HG02840 (cell line): Measurements from ENCODE around the gene HSPG2.
"Not testable (repeated sequence)": the region's sequence is repeated elsewhere in the genome, so short reads cannot be mapped to it uniquely, and the experiment has no call there.

Experiments used
- ATAC-seq: cut with Tn5 transposase; IDR thresholded peaks from one replicate; pipeline ENCODE4 v1.9.1; 2021; ENCODE audit warnings: mild to moderate bottlenecking, moderate library complexity, moderate number of reproducible peaks; ENCODE audit not compliant: unreplicated experiment, low FRiP score

HSPG2 gene

DNA sequence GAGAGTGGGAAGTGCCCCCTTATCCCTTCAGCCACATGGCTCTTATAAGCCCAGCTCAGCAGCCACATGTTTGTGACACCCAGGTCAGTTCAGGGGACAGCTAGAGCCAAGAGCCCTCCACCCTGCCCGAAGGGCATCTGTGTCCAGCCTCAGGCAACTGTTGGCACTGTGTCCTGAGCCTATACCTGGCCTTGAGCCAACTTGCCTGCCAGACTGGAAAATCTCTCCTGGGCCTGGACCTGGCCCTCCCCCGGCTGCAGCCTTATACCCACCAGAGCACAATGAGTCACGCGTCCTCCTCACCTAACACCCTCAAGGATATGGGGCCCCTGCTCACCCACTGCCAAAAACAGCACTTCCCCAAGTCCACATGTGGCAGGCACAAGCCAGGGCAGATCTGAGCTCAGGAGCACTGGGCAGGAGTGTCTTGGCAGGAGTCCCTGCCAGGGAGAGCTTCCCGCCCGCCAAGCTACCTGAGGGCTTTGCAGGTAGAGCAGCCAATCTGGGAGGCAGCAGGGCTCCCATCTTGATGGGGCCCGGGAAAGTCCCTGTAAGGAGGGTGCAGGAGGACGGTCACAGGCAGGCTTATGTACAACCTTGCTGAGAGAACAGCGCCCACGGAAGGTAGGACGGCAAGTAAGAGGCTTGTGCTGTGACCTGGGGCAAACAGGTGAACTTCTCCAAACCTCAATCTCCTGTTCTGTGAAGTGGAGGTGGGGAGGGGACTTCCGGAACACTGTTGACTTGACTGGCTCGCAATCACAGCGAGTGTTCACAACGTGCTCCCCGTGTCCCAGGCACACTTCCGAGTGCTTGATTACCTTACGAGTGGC, 19.8 kb upstream of the HSPG2 start:
- ATAC-seq, result no peak

DNA sequence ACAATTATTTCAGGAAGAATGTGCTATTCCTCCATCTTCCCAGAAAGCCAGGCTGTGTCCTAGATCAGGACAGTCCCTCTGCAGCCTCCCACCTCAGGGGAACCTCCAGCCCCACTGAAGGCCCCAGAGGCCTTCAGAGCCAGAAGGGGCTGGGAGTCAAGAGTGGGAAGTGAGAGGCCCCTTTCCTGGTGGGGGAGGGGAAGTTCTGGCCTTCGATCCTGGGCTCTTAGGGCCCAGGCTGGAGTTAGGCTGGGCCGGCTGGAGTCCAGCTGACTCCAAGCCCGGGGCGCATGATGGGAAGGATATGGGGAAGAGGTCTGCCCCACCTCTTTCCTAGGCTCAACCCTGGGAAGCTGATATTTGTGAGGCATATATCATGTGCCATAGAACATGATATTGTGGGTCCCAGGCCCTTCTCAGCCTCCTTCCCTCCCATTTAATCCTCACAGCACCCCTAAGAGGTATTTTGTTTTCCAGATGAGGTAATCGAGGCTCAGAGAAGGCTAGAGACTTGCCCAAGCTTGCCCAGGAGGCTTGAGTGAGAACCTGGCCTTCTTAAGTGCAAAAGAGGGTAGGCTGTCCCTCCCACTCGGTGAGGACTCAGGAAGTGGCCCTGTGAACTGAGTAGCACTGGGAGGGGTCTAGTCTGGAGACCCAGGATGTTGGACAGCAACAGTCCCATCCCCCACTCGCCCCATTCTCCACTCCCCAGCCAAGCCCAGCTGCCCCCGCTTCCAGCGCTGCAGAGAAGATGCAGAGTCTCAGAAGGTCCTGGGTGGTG, 18.6 kb upstream of the HSPG2 start:
- no peak for ATAC-seq

DNA sequence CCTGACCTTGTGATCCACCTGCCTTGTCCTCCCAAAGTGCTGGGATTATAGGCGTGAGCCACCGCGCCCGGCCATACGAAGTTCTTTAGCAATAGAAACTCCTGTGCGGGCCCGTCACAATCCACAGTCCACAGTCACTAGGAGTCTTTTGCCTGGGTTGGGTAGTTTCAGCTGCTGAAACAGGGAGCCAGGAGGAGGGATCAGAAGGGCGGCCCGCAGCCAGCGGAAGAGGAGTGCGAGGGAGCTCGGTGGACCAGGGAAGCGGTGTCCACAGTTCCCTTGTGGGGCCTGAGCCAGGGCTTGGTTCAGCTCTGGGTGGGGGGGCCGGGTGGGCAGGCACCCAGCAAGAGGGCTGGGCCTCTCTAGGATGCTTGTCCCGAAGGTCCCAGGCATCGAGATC, 17.9 kb upstream of the HSPG2 start:
- ATAC-seq, result no peak

DNA sequence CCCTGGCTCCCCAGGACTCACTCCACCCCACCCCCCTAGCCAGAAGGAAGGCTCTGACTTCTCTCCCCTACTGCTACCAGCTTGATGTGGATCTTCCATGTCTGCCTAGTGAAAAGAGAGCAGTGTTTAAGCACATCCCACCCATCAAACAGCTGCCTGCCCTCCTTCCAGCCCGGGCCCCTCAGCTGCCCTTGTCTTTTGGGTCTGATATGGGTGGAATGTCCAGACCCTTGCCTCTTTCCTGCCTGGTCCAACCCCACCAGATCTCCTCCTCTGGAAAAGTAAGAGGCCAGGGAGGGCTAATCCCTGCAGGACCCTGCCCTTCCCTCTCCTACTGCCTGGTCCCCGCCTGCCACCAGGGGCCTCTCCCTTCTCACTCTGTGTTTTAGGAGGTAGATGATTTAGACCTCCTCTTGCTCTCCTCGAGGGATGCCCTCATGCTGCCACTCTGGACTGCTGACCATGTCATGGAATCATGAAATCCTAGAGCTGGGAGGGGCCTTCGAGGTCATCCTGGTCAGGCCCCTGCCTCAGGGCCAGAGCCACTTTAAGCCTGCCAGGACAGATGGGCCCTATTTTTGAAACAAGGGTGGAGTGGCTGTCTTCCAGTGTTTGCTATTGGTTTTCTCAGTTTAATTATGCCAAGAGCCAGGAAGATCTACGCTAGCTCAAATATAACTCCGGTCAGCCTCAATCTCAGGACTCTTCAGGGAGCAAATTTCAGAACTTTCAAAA, 15.8 kb upstream of the HSPG2 start:
- no peak for ATAC-seq

DNA sequence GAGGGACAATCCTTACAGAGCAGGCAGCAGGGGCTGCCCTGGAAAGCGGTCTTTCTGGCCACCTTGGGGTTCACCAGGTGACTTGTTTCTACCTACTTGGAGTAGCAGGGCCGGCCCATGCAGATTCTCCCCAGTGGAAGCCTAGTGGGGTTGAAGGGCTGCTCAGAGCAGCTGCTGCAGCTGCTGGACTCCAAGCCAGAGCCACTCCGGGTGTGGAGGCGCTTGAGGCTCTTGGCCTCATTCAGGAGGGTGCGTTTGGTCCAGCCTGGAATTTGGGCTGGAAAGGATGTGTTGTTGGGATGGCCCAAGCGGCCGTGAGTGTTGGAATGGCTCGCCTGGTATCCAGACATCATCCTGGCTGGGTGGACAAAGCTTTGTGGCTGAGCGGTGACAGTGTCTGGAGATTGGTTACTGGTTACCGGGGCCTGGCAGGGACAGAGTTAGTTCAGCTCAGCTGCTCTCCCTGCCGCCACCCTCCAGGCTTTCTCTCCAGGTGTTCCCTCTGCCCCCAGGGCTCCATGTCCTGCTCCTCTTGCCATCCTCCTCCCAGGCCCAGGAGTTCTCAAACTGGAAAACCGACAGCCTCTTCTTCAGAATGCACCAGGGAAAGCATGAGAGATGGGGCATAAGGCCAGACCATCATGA, 14.2 kb upstream of the HSPG2 start:
- no peak for ATAC-seq

DNA sequence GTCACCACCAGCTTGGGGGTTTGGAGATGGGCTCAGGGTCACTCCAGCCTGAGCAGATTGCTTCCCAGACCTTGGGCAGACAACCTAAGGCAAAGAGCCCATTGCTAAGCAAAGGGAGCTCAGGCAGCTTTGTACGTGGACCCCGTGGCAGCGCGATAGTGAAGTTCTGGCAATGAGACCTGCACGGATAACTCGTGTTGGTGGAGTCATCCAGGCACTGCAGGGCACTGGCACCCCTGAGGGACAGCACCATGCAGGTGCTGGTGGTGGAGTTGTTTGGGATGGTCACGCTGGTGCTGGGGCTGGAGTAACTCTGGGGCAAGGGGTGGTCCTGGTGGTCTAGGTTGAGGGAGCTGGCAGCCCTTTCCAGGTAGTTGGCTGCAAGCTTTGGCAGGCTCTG, 13.6 kb upstream of the HSPG2 start:
- ATAC-seq, result no peak

- ATAC-seq, result no peak
These were observed 9.9 kb upstream of the HSPG2 start for GRCh38 chr1:21946836-21947587.

GRCh38 chr1:21944733-21945073, 7.6 kb upstream of the HSPG2 start:
- ATAC-seq, result no peak

DNA sequence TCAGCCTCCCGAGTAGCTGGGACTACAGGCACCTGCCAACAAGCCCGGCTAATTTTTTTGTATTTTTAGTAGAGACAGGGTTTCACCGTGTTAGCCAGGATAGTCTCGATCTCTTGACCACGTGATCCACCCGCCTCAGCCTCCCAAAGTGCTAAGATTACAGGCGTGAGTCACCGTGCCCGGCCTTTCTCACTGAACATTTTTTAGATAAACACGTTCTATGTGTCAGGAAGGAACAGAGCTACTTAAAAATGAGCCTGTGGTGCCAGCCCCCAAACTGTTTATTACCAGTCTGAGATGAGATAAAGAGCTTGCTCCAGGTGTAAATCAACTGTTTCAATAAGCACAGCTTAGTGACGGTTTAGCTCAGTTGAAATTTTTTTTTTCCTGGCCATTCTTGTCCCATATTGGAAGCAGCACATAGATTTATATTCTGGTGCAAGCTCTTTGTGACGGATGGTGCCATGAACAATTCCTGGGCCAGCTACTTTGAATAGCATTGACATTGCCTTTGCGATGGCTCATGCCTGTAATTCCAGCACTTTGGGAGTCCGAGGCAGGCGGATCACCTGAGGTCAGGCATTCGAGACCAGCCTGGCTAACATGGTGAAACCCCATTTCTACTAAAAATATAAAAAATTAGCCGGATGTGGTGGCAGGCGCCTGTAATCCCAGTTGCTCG, 6.0 kb upstream of the HSPG2 start:
- not testable (repeated sequence) for ATAC-seq

- no peak for ATAC-seq
These were observed 5.4 kb upstream of the HSPG2 start for GRCh38 chr1:21942464-21942863.

- no peak for ATAC-seq
These were observed 4.3 kb upstream of the HSPG2 start for GRCh38 chr1:21941370-21941769.

GRCh38 chr1:21940492-21940891, 3.4 kb upstream of the HSPG2 start:
- ATAC-seq, result no peak

- no peak for ATAC-seq
These were observed 2.7 kb upstream of the HSPG2 start for GRCh38 chr1:21939650-21940374.

- ATAC-seq, result no peak
These were observed 1.8 kb upstream of the HSPG2 start for GRCh38 chr1:21938732-21939538.

DNA sequence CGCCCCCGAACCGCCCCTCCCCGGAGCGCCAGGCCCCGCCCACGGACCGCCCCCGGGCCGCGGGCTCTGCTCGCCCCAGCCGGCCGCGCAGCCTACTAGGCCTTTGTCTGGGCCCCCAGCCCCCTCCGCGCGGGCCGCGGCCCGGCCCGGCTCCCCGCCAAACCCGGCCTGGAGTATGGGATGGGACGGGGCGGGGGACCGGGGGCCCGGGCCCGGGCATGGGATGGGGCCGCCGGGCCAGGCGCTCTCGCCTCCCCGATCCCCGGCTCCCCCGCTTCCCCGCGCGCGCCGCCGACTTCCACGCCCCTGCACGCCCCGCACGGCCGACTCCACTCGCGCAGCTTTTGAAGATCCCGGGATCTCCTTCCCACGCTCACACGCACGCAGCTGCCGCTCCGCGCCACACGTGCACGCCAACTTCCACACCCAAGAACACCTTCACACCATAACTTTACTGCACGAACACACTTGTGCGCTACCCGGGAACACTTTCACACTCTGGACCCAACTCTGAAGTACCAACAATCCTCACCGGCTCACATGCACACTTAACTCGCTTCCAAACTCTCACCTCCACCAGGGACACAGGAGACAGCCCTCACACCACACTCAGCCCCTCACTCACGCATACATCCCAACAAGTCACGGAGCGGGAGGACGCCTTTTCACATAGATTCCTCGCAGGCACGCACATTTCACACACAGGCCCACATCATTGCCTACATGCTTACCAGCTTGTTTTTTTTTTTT, 437 bp upstream of the HSPG2 start:
- no peak for ATAC-seq

- ATAC-seq, result no peak
These were observed 611 bp downstream of the HSPG2 start for GRCh38 chr1:21936366-21937031.

- ATAC-seq, result no peak
These were observed 1.2 kb downstream of the HSPG2 start for GRCh38 chr1:21935891-21936365.
